HG03439 (cell line): ENCODE data around the gene TMEM214.

Experiments
- ATAC-seq: cut with Tn5 transposase; IDR thresholded peaks from one replicate; pipeline ENCODE4 v1.9.1; 2021; ENCODE audit warnings: mild to moderate bottlenecking, moderate library complexity; ENCODE audit not compliant: unreplicated experiment

The TMEM214 gene

GRCh38 chr2:27082773-27083409 lies 50.1 kb downstream of the TMEM214 start:
- ATAC-seq, result no peak

- no peak for ATAC-seq
Measured at GRCh38 chr2:27083410-27084296, 50.9 kb downstream of the TMEM214 start.

- ATAC-seq, result no peak
Measured at GRCh38 chr2:27084297-27085061, 51.7 kb downstream of the TMEM214 start.

- no peak for ATAC-seq
Measured at GRCh38 chr2:27085062-27085672, 52.4 kb downstream of the TMEM214 start.

- ATAC-seq, result peak; percentile 7
Measured at GRCh38 chr2:27085673-27086089, 52.9 kb downstream of the TMEM214 start.

GRCh38 chr2:27086090-27086723 lies 53.4 kb downstream of the TMEM214 start:
- ATAC-seq, result peak; percentile 69

GRCh38 chr2:27086724-27087593 lies 54.2 kb downstream of the TMEM214 start, which contains the start of gene KHK:
TSS of gene KHK (plus strand) at chr2:27086772. CDS start at chr2:27087260, 488 bp downstream.
- peak; percentile 11 for ATAC-seq

GRCh38 chr2:27087823-27088410 lies 55.2 kb downstream of the TMEM214 start:
- ATAC-seq, result no peak

- ATAC-seq, result no peak
Measured at GRCh38 chr2:27088634-27089033, 55.9 kb downstream of the TMEM214 start.

GRCh38 chr2:27089111-27089954 lies 56.6 kb downstream of the TMEM214 start:
- ATAC-seq, result no peak
